ENCODE data around the gene MRPL1. TPM values are rescaled to one million over a fixed set of nuclear protein-coding genes. Genes with fewer than 3 reads are reported as not detected.

Gene MRPL1
- total and polyA plus RNA-seq, 2 donors (not counting 1 experiment from before 2014, with no cell fraction given) = 25.4 to 35.6 TPM

GRCh38 chr4:77854431-77855111 lies 8.1 kb upstream of the MRPL1 start:
- no peak for TF ChIP-seq EZH2 (IDR thresholded peaks at IDR 0.05; ENCODE audit: low read length, missing control alignments)
- TF ChIP-seq CTCF (conservative IDR thresholded peaks at IDR 0.05 in 1 of 2, IDR thresholded peaks at IDR 0.05 in 1 of 2; ENCODE audit: low read depth in 1 of 2, low read length in 2 of 2) = no peak
- no peaks in the 10 kb centered on the region for H3K27me3 ChIP-seq (ENCODE audit: control insufficient read depth, insufficient read depth, low read length)
- no peak overlapping the region for H3K9ac ChIP-seq (ENCODE audit: insufficient read depth, low read length)
- no peaks in the 10 kb centered on the region for H4K20me1 ChIP-seq (ENCODE audit: control insufficient read depth, extremely low read depth, insufficient read depth, low read length)
- H3K36me3 ChIP-seq (ENCODE audit: control insufficient read depth, insufficient read depth, low read length) = no peaks in the 10 kb centered on the region
- no peak overlapping the region for H3K4me2 ChIP-seq (ENCODE audit: extremely low read depth, insufficient read depth, low read length)
- H3K4me3 ChIP-seq (replicated peaks in 1 of 4; ENCODE audit: control extremely low read depth in 1 of 4, insufficient read depth in 1 of 4, low read depth in 3 of 4, low read length in 4 of 4) = no peak overlapping the region
- H3K9me3 ChIP-seq (ENCODE audit: control insufficient read depth, insufficient read depth, low read depth, low read length) = no peaks in the 10 kb centered on the region
- H3K4me1 ChIP-seq (ENCODE audit: control insufficient read depth, extremely low read depth, insufficient read depth, low read length) = no peaks in the 10 kb centered on the region
- no peak for DNase-seq (ENCODE audit: low read depth in 2 of 2)
- H3K27ac ChIP-seq (ENCODE audit: insufficient read depth, low read length) = no peak overlapping the region
- H3K79me2 ChIP-seq (ENCODE audit: control insufficient read depth, insufficient read depth, low read length) = no peaks in the 10 kb centered on the region
- H2AFZ ChIP-seq (ENCODE audit: low read length) = no peak overlapping the region

DNA sequence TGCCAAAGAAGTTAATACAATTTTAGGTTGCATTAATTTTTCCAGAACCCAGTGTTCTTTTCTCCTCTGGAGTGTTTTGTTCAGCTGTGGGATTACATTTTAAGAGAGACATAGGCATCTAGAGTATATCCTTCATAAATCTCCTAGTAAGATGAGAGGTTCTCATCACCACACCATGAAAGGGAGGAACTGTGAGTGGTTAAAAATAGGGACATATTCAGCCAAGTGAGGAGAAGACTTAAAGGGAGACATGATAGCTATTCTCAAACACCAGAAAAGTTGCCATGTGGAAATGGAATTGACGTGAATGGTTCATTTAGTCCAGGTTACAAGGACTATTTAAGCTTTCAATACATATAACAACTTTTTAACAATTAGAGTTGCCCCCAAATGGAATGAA lies 6.5 kb upstream of the MRPL1 start:
- Histone ChIP-seq H3K9me3 (ENCODE audit: control insufficient read depth, insufficient read depth, low read depth, low read length) (no peaks in the 10 kb centered on the region), H3K4me1 (ENCODE audit: control insufficient read depth, extremely low read depth, insufficient read depth, low read length) (no peaks in the 10 kb centered on the region), H3K9ac (ENCODE audit: insufficient read depth, low read length) (no peak overlapping the region), H2AFZ (ENCODE audit: low read length) (no peak overlapping the region), H3K4me3 (replicated peaks in 1 of 4; ENCODE audit: control extremely low read depth in 1 of 4, insufficient read depth in 1 of 4, low read depth in 3 of 4, low read length in 4 of 4) (no peak overlapping the region), H3K27ac (ENCODE audit: insufficient read depth, low read length) (no peak overlapping the region), H3K79me2 (ENCODE audit: control insufficient read depth, insufficient read depth, low read length) (no peaks in the 10 kb centered on the region), H3K36me3 (ENCODE audit: control insufficient read depth, insufficient read depth, low read length) (no peaks in the 10 kb centered on the region), H3K27me3 (ENCODE audit: control insufficient read depth, insufficient read depth, low read length) (no peaks in the 10 kb centered on the region), H3K4me2 (ENCODE audit: extremely low read depth, insufficient read depth, low read length) (no peak overlapping the region), H4K20me1 (ENCODE audit: control insufficient read depth, extremely low read depth, insufficient read depth, low read length) (no peaks in the 10 kb centered on the region)
- TF ChIP-seq EZH2 (IDR thresholded peaks at IDR 0.05; ENCODE audit: low read length, missing control alignments) = no peak
- no peak for TF ChIP-seq CTCF (conservative IDR thresholded peaks at IDR 0.05 in 1 of 2, IDR thresholded peaks at IDR 0.05 in 1 of 2; ENCODE audit: low read depth in 1 of 2, low read length in 2 of 2)
- DNase-seq (ENCODE audit: low read depth in 2 of 2) = no peak

GRCh38 chr4:77859256-77859655 lies 3.4 kb upstream of the MRPL1 start:
- DNase-seq (ENCODE audit: low read depth in 2 of 2) = no peak
- H3K4me2 ChIP-seq (ENCODE audit: extremely low read depth, insufficient read depth, low read length) = no peak overlapping the region
- H3K27ac ChIP-seq (ENCODE audit: insufficient read depth, low read length) = no peak overlapping the region
- peaks cover 5% of the 10 kb centered on the region for H3K4me1 ChIP-seq (ENCODE audit: control insufficient read depth, extremely low read depth, insufficient read depth, low read length)
- H3K36me3 ChIP-seq (ENCODE audit: control insufficient read depth, insufficient read depth, low read length) = no peaks in the 10 kb centered on the region
- H3K9me3 ChIP-seq (ENCODE audit: control insufficient read depth, insufficient read depth, low read depth, low read length) = no peaks in the 10 kb centered on the region
- H3K79me2 ChIP-seq (ENCODE audit: control insufficient read depth, insufficient read depth, low read length) = peaks cover 12% of the 10 kb centered on the region
- no peak overlapping the region for H2AFZ ChIP-seq (ENCODE audit: low read length)
- no peak overlapping the region for H3K4me3 ChIP-seq (replicated peaks in 1 of 4; ENCODE audit: control extremely low read depth in 1 of 4, insufficient read depth in 1 of 4, low read depth in 3 of 4, low read length in 4 of 4)
- H4K20me1 ChIP-seq (ENCODE audit: control insufficient read depth, extremely low read depth, insufficient read depth, low read length) = no peaks in the 10 kb centered on the region
- no peak for TF ChIP-seq CTCF (conservative IDR thresholded peaks at IDR 0.05 in 1 of 2, IDR thresholded peaks at IDR 0.05 in 1 of 2; ENCODE audit: low read depth in 1 of 2, low read length in 2 of 2)
- TF ChIP-seq EZH2 (IDR thresholded peaks at IDR 0.05; ENCODE audit: low read length, missing control alignments) = no peak
- H3K9ac ChIP-seq (ENCODE audit: insufficient read depth, low read length) = no peak overlapping the region
- H3K27me3 ChIP-seq (ENCODE audit: control insufficient read depth, insufficient read depth, low read length) = no peaks in the 10 kb centered on the region

Measured in fibroblast of lung (primary cell).